Measurements from ENCODE around the gene LRRC66. TPM values are rescaled to one million over a fixed set of nuclear protein-coding genes. Genes with fewer than 3 reads are reported as not detected.

LRRC66 gene
- total RNA-seq, 1 experiment from 2014 or later: not detected

Other genes starting within 250 kb of the LRRC66 start
- gene DCUN1D4, start 177.2 kb downstream of the LRRC66 start, total RNA-seq (2014; rRNA removed; shearing (Covaris generic)): 24.4 and 34.4 TPM in 2 replicates
- gene SGCB, start 17.9 kb upstream of the LRRC66 start, total RNA-seq (2014; rRNA removed; shearing (Covaris generic)): 4.2 and 5.5 TPM in 2 replicates
- gene SPATA18, start 30.9 kb upstream of the LRRC66 start, total RNA-seq (2014; rRNA removed; shearing (Covaris generic)): 0.37 TPM in 1 of 2 replicates, not detected in the other

Measured in G401 (cell line).